Left lung (tissue), 10 donors: ENCODE measurements around the gene MCF2. TPM values are rescaled to one million over a fixed set of nuclear protein-coding genes. Genes with fewer than 3 reads are reported as not detected.
A peak's percentile ranks its signal among the peaks of the same experiment; 100 is the strongest.
"Not testable (repeated sequence)": the region's sequence is repeated elsewhere in the genome, so short reads cannot be mapped to it uniquely, and the experiment has no call there.

Source experiments
- ATAC-seq: fragments of 200-7000 bp; cut with Tn5 transposase; one replicate; pipeline ENCODE4 v1.9.1; 2020; ENCODE audit warnings: moderate library complexity
- DNase-seq, 4 donors: peaks; one replicate each; pipeline ENCODE4 v3.0.0-alpha.2; 2013 to 2020
- H3K27ac ChIP-seq, 2 donors: fragments of 200-600 bp; sonication (generic) in 1 of 2; one replicate each; pipeline versions ENCODE4 v1.5.0 to v1.8.0; 2020 to 2021
- H3K27me3 ChIP-seq, 2 donors: fragments of 200-600 bp; sonication (generic) in 1 of 2; one replicate each; pipeline versions ENCODE4 v1.5.0 to v1.8.0; 2020 to 2021
- H3K36me3 ChIP-seq, 2 donors: fragments of 200-600 bp; sonication (generic) in 1 of 2; one replicate each; pipeline versions ENCODE4 v1.5.0 to v1.8.0; 2020 to 2021
- H3K4me1 ChIP-seq, 2 donors: fragments of 200-600 bp; one replicate each; pipeline ENCODE4 v1.8.0; 2021
- H3K4me3 ChIP-seq, 2 donors: fragments of 200-600 bp; sonication (generic) in 1 of 2; one replicate each; pipeline versions ENCODE4 v1.5.0 to v1.8.0; 2020 to 2021; ENCODE audit warnings: mild to moderate bottlenecking in 1 of 2
- H3K9me3 ChIP-seq, 2 donors: fragments of 200-600 bp; sonication (generic) in 1 of 2; one replicate each; pipeline versions ENCODE4 v1.5.0 to v1.8.0; 2020 to 2021
- CTCF ChIP-seq, 2 donors: fragments of 200-600 bp; sonication (generic) in 1 of 2; IDR thresholded peaks; one replicate each; pipeline versions ENCODE4 v1.5.0 to v1.8.0; 2021; ENCODE audit warnings: antibody characterized with exemption in 2 of 2
- intact Hi-C, 2 donors: fragments of 100-400 bp; cut with DNase I; formaldehyde crosslinking; loops; one replicate each; pipeline versions ENCODE4 v1.11.2 to v1.14.2; 2022
- polyA plus RNA-seq, 6 donors: library from polyadenylated mRNA; unstranded; fragments of 120-200 nt; gene quantifications; one replicate each; pipeline ENCODE4 v1.2.1, GENCODE V29; 2013; ENCODE audit not compliant: insufficient read length in 6 of 6
- total RNA-seq, 2 donors: library from RNA; stranded (reverse); fragmentation: NEBNext Ultra II Directional; extraction: Animal tissue kit (Norgen Biotek cat#: 25700); gene quantifications; one replicate each; pipeline ENCODE4 v1.2.1, GENCODE V29; 2021
- donor health status: DM: no; HTN: yes; CAD: no.
- donor health status: DM: no; HTN: no; CAD: no.

The MCF2 gene
- total and polyA plus RNA-seq, 8 donors, result 0.05 to 0.27 (median 0.13) TPM; not detected in 2

GRCh38 chrX:139691843-139692505 lies 16.0 kb downstream of the MCF2 start:
- H3K4me3 ChIP-seq, result peak overlapping the region; percentile 16 to 21
- H3K4me1 ChIP-seq, result peaks cover 0 to 4% of the 10 kb centered on the region in 2 donors
- no peaks in the 10 kb centered on the region for H3K36me3 ChIP-seq
- peak; percentile 67 for ATAC-seq
- no peaks in the 10 kb centered on the region for H3K9me3 ChIP-seq
- peaks cover 7 to 26% of the 10 kb centered on the region in 2 donors for H3K27me3 ChIP-seq
- no peak overlapping the region for H3K27ac ChIP-seq
- intact Hi-C loops, result no loop called here
- DNase-seq, result no peak
- no peak for TF ChIP-seq CTCF (IDR thresholded peaks at IDR 0.05)

- DNase-seq (peak in 1 of 4 donors; percentile 11), ATAC-seq (peak; percentile 38)
- Histone ChIP-seq H3K36me3 (no peaks in the 10 kb centered on the region), H3K27me3 (peaks cover 7 to 26% of the 10 kb centered on the region in 2 donors), H3K9me3 (no peaks in the 10 kb centered on the region), H3K4me1 (peaks cover 0 to 4% of the 10 kb centered on the region in 2 donors), H3K4me3 (peak overlapping the region in 1 of 2 donors; percentile 21), H3K27ac (no peak overlapping the region)
- TF ChIP-seq CTCF (IDR thresholded peaks at IDR 0.05), result no peak
- intact Hi-C loops, result no loop called here
These were observed 16.5 kb downstream of the MCF2 start for GRCh38 chrX:139691493-139691842.

GRCh38 chrX:139685175-139685574 lies 22.8 kb downstream of the MCF2 start:
- H3K27ac ChIP-seq, intact Hi-C loops, H3K27me3 ChIP-seq, H3K36me3 ChIP-seq, ATAC-seq, H3K9me3 ChIP-seq, H3K4me1 ChIP-seq, H3K4me3 ChIP-seq, DNase-seq: not testable (repeated sequence)

- Histone ChIP-seq H3K27ac (no peak overlapping the region), H3K9me3 (no peaks in the 10 kb centered on the region), H3K4me3 (no peak overlapping the region), H3K4me1 (no peaks in the 10 kb centered on the region), H3K27me3 (no peaks in the 10 kb centered on the region), H3K36me3 (no peaks in the 10 kb centered on the region)
- intact Hi-C loops, result no loop called here
- TF ChIP-seq CTCF (IDR thresholded peaks at IDR 0.05), result no peak
- DNase-seq (no peak), ATAC-seq (no peak)
These were observed 27.6 kb downstream of the MCF2 start for GRCh38 chrX:139680356-139680755.

- no peaks in the 10 kb centered on the region for H3K9me3 ChIP-seq
- ATAC-seq (no peak), DNase-seq (no peak)
- no peaks in the 10 kb centered on the region for H3K36me3 ChIP-seq
- TF ChIP-seq CTCF (IDR thresholded peaks at IDR 0.05), result no peak
- no peak overlapping the region for H3K27ac ChIP-seq
- H3K27me3 ChIP-seq, result no peaks in the 10 kb centered on the region
- H3K4me3 ChIP-seq, result no peak overlapping the region
- intact Hi-C loops, result no loop called here
- no peaks in the 10 kb centered on the region for H3K4me1 ChIP-seq
These were observed 60.4 kb downstream of the MCF2 start for GRCh38 chrX:139647597-139647996.
